SJSA1 (cell line): ENCODE data around the gene TFB1M. TPM values are rescaled to one million over a fixed set of nuclear protein-coding genes. Genes with fewer than 3 reads are reported as not detected.

Experiments used
- DNase-seq, 2 experiments: peaks; one replicate each; pipeline ENCODE4 v3.0.0-alpha.2; 2015 to 2020; ENCODE audit warnings: low spot score in 2 of 2, low read depth in 1 of 2
- H3K27ac ChIP-seq: fragments of 250-450 bp; sonication (Bioruptor Pico); 2 replicates; pipeline ENCODE4 v1.5.1; 2020; ENCODE audit warnings: mild to moderate bottlenecking, moderate library complexity
- H3K27me3 ChIP-seq: fragments of 250-450 bp; sonication (Bioruptor Pico); replicated peaks from 2 replicates; pipeline ENCODE4 v1.5.1; 2020; ENCODE audit warnings: mild to moderate bottlenecking, moderate library complexity
- H3K36me3 ChIP-seq: fragments of 250-450 bp; sonication (Bioruptor Pico); 2 replicates; pipeline ENCODE4 v1.5.1; 2020; ENCODE audit warnings: mild to moderate bottlenecking
- H3K4me1 ChIP-seq: fragments of 250-450 bp; sonication (Bioruptor Pico); replicated peaks from 2 replicates; pipeline ENCODE4 v1.6.1; 2021; ENCODE audit warnings: mild to moderate bottlenecking
- H3K4me3 ChIP-seq: fragments of 250-450 bp; sonication (Bioruptor Pico); 2 replicates; pipeline ENCODE4 v1.5.1; 2020; ENCODE audit warnings: mild to moderate bottlenecking
- H3K9me3 ChIP-seq: fragments of 250-450 bp; sonication (Bioruptor Pico); replicated peaks from 2 replicates; pipeline ENCODE4 v1.5.1; 2020; ENCODE audit warnings: mild to moderate bottlenecking
- total RNA-seq: library from RNA; depleted of rRNA; stranded (reverse); fragments of >200 nt; shearing (Covaris generic); gene quantifications from 2 replicates; pipeline ENCODE4 v1.2.3, GENCODE V29; 2014

The TFB1M gene
- total RNA-seq, 1 experiment from 2014 or later: 15.9 TPM

DNA sequence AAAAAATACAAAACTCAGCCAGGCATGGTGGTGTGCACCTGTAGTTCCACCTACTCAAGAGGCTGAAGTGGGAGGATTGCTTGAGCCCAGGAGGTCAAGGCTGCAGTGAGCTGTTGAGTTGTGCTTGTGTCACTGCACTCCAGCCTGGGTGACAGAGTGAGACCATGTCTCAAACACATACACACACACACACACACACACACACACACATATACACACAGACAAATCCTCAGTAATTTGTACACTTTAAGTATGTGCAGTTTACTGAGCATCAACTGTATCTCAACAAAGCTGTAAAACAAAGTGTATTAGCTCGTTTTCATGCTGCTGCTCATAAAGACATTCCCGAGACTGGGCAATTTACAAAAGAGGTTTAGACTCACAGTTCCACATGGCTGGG is 7.3 kb downstream of the TFB1M start:
- H3K4me3 ChIP-seq: no peak overlapping the region
- H3K36me3 ChIP-seq: peaks cover 75% of the 10 kb centered on the region
- peaks cover 32% of the 10 kb centered on the region for H3K4me1 ChIP-seq
- DNase-seq: no peak
- H3K9me3 ChIP-seq: no peaks in the 10 kb centered on the region
- no peaks in the 10 kb centered on the region for H3K27me3 ChIP-seq
- no peak overlapping the region for H3K27ac ChIP-seq

DNA sequence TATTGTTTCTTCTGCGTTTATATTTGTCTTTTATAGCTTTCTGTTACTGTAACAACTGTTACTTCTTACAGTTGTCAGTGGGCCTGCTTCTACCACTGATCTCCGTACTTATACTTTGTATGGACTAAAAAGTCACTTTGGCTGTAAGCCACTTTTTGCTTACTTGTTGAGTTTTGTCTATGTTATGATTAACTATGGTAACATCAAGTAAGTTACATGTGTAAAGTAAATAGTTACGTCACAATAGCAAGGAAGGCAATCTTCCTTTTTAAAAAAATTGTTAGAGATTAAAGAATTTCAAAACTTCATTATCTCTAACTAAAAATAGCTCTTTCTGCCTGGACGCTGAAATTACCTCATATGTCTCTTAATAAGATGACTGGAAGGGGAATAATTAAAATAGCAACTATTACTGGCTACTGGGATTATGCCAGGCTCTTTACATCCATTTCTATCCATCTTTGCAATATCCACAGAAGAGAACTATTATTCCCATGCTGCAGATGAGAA is 10.9 kb downstream of the TFB1M start:
- H3K4me1 ChIP-seq: peaks cover 20% of the 10 kb centered on the region
- peaks cover 57% of the 10 kb centered on the region for H3K36me3 ChIP-seq
- DNase-seq: no peak
- H3K27ac ChIP-seq: no peak overlapping the region; the same call in 1 of the 2 replicates
- no peaks in the 10 kb centered on the region for H3K9me3 ChIP-seq
- no peak overlapping the region for H3K4me3 ChIP-seq
- no peaks in the 10 kb centered on the region for H3K27me3 ChIP-seq

DNA sequence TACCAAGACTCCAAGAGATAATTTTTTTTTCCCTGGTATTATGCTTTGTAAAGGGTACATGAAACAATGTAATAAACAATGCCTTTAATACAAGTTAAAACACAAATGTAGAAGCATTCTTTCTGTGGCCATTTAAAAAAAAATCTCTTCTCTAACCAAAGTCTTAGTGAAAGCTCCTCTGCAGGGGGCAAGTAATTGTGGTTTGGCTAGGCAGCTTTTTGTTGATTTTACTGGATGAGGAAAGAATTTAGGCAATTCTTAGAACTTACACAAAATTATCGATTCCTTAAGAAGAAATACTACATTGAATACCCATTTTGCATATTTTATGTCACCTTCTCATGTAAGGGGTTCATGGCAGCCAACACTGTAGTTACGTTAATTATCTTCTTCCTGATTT is 12.4 kb downstream of the TFB1M start:
- peaks cover 26% of the 10 kb centered on the region for H3K4me1 ChIP-seq
- H3K4me3 ChIP-seq: no peak overlapping the region
- no peaks in the 10 kb centered on the region for H3K27me3 ChIP-seq
- peaks cover 56% of the 10 kb centered on the region for H3K36me3 ChIP-seq
- H3K27ac ChIP-seq: no peak overlapping the region
- DNase-seq: peak in 1 of 2 experiments; percentile 53
- H3K9me3 ChIP-seq: no peaks in the 10 kb centered on the region

DNA sequence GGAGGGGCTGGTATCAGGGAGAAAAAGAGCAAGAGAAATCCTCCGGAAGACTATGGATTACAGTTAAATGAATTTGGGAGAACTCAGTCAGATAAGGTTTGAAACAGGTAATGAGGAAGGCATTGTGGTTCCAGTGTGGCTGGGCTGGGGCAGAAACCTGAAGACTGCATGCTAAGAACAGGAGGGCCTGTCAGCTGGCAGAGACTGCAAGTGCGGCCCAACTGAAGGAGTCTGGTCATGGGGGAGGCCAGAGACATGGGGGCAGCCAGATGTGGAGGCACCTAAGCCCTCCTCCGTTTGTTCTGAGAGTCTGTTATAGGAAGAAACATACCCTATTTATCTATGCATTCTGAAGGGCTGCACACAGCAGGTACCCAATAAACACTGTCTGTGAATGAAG is 16.6 kb downstream of the TFB1M start:
- no peak for DNase-seq
- H3K27ac ChIP-seq: no peak overlapping the region
- peaks cover 57% of the 10 kb centered on the region for H3K36me3 ChIP-seq
- H3K9me3 ChIP-seq: no peaks in the 10 kb centered on the region
- H3K4me3 ChIP-seq: no peak overlapping the region
- peaks cover 23% of the 10 kb centered on the region for H3K4me1 ChIP-seq
- H3K27me3 ChIP-seq: no peaks in the 10 kb centered on the region

DNA sequence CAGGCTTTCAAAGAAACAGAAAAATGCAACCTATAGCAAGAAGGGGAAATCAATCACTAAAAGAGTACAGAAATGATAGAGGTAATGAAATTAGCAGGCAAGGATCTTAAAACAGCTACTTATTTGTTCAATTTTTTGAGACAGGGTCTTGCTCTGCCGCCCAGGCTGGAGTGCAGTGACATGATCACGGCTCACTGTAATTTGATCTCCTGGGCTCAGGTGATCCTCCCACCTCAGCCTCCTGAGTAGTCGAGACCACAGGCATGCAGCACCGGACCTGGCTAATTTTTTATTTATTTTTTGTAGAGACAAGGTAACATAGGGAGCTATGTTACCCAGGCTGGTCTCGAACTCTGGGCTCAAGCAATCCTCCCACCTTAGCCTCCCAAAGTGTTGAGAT is 21.6 kb downstream of the TFB1M start:
- Histone ChIP-seq H3K27ac (no peak overlapping the region), H3K4me1 (peaks cover 3% of the 10 kb centered on the region; the same call in 1 of the 2 replicates), H3K9me3 (no peaks in the 10 kb centered on the region), H3K36me3 (peaks cover 73% of the 10 kb centered on the region), H3K27me3 (no peaks in the 10 kb centered on the region), H3K4me3 (no peak overlapping the region)
- no peak for DNase-seq

DNA sequence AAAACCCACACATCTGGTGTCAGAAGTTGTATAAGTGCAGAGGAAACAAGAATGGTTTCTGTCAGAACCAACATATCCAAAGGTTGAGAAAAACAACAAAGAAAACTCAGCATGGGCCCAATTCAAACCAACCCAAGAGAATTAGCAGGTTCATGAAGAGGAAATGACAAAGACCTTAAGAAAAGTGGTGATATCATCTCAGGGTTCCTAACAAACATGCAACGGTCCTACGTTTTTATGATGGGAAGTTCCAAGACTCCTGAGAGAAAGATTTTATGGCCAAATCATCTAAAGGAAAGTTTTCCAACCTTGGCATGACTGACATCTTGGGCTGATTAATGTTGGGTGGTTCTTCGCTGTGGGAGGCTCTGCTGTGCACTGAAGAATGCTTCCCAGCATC is 23.0 kb downstream of the TFB1M start:
- Histone ChIP-seq H3K27me3 (no peaks in the 10 kb centered on the region), H3K36me3 (peaks cover 65% of the 10 kb centered on the region), H3K27ac (no peak overlapping the region), H3K4me1 (no peaks in the 10 kb centered on the region), H3K9me3 (no peaks in the 10 kb centered on the region), H3K4me3 (no peak overlapping the region)
- DNase-seq: no peak

DNA sequence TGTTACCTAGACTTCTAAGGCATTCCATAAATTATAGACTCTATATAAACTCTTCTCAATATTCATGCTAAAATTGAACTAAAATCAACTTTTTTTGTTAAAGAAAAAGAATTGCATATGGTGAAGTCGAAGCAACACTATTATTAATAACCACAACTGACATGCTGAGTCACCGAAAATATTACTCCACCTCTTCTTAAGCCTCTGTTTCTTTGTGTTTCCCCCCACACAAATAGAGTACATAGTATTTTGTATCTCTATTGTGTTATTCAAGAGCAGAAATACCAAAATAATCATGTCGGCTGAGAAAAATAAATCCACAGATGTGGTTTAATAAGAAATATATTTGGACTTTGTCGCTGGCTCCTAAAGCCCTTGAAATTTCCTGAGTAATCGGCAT is 23.8 kb downstream of the TFB1M start:
- Histone ChIP-seq H3K27ac (no peak overlapping the region), H3K27me3 (no peaks in the 10 kb centered on the region), H3K4me3 (no peak overlapping the region), H3K9me3 (no peaks in the 10 kb centered on the region), H3K36me3 (peaks cover 59% of the 10 kb centered on the region), H3K4me1 (no peaks in the 10 kb centered on the region)
- DNase-seq: no peak

DNA sequence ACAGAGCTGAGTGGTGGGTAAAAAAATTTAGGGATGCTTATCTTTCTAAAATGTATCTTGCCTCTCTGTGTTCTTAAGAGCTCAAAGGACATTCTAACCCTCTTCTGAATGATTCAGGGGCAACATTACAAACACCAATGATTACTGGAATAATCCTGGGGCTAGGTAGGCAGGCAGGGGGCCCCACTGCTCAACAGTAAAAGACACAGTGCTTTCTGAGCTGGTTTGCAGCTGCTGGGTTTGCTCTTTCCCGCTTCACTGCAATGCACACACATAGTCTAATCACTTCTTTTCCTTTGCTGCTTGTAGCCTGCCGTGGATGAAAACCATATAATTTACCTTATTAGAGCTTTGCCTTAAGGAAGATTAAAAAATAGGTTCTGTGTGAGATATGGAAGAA is 26.5 kb downstream of the TFB1M start:
- Histone ChIP-seq H3K27ac (no peak overlapping the region), H3K27me3 (no peaks in the 10 kb centered on the region), H3K9me3 (no peaks in the 10 kb centered on the region), H3K4me1 (no peaks in the 10 kb centered on the region), H3K4me3 (no peak overlapping the region), H3K36me3 (peaks cover 64% of the 10 kb centered on the region)
- no peak for DNase-seq

DNA sequence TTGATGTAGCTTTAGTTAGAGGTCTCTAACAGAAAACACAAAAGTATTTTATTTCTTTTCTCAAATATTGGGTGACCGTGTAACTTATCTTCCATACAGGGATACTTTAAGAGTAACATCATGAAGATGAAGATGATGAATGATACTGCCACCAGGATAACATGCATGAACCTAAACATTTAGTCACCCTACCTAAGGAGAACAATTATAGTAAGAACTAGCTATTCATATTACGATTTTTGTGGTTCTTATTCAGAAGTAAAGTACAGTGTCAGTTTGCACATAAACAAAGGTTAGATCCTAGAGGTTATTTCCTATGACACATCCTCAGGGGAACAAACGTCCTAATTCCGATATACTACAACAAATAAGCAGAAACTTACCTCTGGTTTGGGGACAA is 29.5 kb downstream of the TFB1M start:
- Histone ChIP-seq H3K9me3 (no peaks in the 10 kb centered on the region), H3K27ac (no peak overlapping the region), H3K27me3 (no peaks in the 10 kb centered on the region), H3K36me3 (peaks cover 54% of the 10 kb centered on the region), H3K4me1 (no peaks in the 10 kb centered on the region), H3K4me3 (no peak overlapping the region)
- DNase-seq: no peak

DNA sequence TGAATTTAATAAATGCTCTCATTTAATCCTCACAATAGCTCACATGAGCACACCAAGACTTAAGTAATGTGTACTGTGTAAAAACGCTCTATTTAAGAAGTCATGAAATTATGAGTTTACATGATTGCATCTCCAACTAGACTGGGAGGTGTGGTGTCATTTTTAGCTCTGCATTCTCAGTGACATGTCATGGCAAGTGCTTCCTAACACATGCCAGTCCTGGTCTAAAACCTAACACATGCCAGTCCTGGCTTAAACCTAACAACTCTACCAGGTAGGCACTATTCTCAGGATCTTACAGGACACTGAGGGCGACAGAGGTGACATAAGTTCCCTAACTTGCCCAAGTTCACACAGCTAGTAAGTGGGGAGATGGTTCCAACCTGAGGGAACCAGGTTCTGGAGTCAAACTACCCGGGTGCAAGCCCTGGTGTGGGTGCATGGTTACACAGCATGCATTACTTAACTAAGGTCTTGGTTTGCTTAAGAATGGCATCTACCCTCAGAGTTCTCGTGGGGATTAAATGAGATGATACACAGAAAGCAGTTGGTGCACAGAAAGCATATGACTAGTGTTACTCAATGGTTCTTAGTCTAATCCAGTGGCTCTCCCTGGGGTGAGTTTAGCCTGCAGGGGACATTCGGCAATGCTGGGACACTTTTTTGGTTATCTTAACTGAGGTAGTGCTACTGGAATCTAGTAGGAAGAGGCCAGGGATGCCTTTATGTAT is 35.8 kb downstream of the TFB1M start:
- H3K36me3 ChIP-seq: peaks cover 37% of the 10 kb centered on the region
- no peak overlapping the region for H3K4me3 ChIP-seq
- no peak for DNase-seq
- peaks cover 45% of the 10 kb centered on the region for H3K4me1 ChIP-seq
- H3K9me3 ChIP-seq: no peaks in the 10 kb centered on the region
- no peak overlapping the region for H3K27ac ChIP-seq
- no peaks in the 10 kb centered on the region for H3K27me3 ChIP-seq

DNA sequence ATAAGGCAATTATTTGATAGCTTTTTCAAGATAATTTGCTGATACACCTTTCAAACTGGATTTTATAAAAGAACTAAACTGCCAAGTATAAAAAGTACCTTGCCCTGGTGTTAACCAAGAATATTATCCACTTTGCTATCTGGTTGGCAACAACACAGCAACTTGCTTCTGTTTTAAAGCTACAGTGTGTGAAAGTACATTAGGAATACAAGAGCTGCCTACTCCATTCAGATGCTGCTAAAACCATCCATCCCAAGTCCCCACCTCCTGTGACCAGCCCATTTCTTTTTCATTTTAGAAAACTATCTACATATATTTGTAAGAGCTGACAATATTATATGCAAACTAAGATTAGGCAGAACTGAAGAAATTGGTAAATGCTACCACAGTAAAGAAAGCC is 37.6 kb downstream of the TFB1M start:
- H3K27me3 ChIP-seq: no peaks in the 10 kb centered on the region

DNA sequence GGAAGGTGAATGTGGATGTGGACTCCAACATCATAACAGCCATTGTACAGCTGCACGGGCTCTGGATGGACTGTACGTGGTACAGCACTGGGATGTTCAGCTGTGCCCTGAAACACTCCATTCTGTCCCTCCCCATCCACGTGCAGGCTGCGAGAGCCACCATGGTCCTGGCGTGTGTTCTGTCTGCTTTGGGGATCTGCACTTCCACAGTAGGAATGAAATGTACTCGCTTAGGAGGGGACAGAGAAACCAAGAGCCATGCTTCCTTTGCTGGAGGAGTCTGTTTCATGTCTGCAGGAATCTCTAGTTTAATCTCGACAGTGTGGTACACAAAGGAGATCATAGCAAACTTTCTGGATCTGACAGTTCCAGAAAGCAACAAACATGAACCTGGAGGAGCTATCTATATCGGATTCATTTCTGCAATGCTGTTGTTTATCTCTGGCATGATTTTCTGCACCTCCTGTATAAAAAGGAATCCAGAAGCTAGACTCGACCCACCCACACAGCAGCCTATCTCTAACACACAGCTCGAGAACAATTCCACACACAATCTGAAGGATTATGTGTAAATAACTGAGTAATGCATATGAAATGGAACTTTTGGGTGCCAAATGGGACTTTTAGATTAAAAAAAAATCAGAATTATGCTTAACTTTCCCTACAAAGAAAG is 38.3 kb downstream of the TFB1M start:
- Histone ChIP-seq H3K4me1 (peaks cover 59% of the 10 kb centered on the region), H3K36me3 (peaks cover 33% of the 10 kb centered on the region), H3K27me3 (no peaks in the 10 kb centered on the region), H3K27ac (0 out of 2 replicates have a peak overlapping the region, but pooled peaks have one; percentile 4), H3K9me3 (no peaks in the 10 kb centered on the region), H3K4me3 (no peak overlapping the region)
- DNase-seq: peak in 1 of 2 experiments; percentile 33

More for the DNA sequence above, 37.6 kb downstream of the TFB1M start:
- peaks cover 59% of the 10 kb centered on the region for H3K4me1 ChIP-seq
- 0 out of 2 replicates have a peak overlapping the region, but pooled peaks have one; percentile 4 for H3K27ac ChIP-seq
- H3K4me3 ChIP-seq: no peak overlapping the region
- no peak for DNase-seq
- peaks cover 36% of the 10 kb centered on the region for H3K36me3 ChIP-seq
- no peaks in the 10 kb centered on the region for H3K9me3 ChIP-seq

DNA sequence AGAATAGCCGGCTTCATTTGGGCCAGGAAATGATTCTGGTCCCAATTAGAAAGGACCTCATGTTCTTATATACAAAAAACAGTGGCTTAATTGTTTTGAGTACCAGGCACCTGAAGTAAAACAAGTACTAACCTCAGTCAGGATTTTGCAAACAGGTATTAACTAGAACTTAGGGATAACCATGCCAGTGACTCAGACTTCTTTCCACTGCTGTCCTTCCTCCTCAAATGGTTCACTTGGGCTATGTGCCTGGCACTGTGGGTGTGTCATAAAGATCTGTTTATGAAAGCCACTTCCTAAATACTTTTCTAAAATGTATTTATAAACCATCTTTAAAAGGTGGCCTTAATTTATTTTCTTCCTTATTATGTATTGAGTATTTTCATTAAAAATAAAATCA is 39.8 kb downstream of the TFB1M start:
- Histone ChIP-seq H3K4me3 (no peak overlapping the region), H3K27me3 (no peaks in the 10 kb centered on the region), H3K27ac (peak overlapping the region; percentile 86), H3K36me3 (peaks cover 23% of the 10 kb centered on the region), H3K4me1 (peaks cover 59% of the 10 kb centered on the region), H3K9me3 (no peaks in the 10 kb centered on the region)
- peak in 1 of 2 experiments; percentile 52 for DNase-seq

DNA sequence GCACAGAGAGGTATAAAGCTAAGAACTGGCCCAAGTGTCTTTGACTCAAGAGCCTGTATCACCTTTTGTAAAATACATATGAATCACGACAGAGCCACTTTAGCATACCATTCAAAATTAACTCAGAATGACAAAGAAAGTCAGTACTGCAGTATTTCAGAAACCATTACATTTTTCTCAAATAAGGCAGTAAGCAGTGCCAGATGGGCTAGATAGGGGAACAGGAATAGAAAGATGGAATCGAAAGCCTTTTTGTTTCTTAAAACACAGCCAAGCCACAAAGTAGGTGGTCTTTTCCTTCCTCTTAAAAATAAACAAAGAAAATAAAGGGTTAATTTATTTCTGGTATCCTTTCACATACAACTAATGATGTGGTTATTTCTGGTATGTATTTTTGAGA is 40.2 kb downstream of the TFB1M start:
- H3K9me3 ChIP-seq: no peaks in the 10 kb centered on the region
- peaks cover 19% of the 10 kb centered on the region for H3K36me3 ChIP-seq
- H3K4me1 ChIP-seq: peaks cover 59% of the 10 kb centered on the region
- no peaks in the 10 kb centered on the region for H3K27me3 ChIP-seq
- H3K4me3 ChIP-seq: no peak overlapping the region
- peak in 1 of 2 experiments; percentile 89 for DNase-seq
- peak overlapping the region; percentile 86 for H3K27ac ChIP-seq
